Stomach (tissue), 4 donors: ENCODE data around the gene RUFY4.

Experiments used
- CTCF ChIP-seq, 7 experiments: fragments of 450-650 bp in 4 of 7; fragments of 200-600 bp in 3 of 7; sonication (generic) in 3 of 7; IDR thresholded peaks; one replicate each; pipeline ENCODE4 v1.5.1; 2016 to 2019; ENCODE audit warnings: antibody characterized with exemption in 7 of 7, control low read depth in 2 of 7, mild to moderate bottlenecking in 1 of 7
- EP300 ChIP-seq: sonication (generic); formaldehyde crosslinking; IDR thresholded peaks from one replicate; pipeline ENCODE4 v1.6.1; 2017; ENCODE audit warnings: antibody characterized with exemption
- POLR2A ChIP-seq, 4 donors: fragments of 450-650 bp; IDR thresholded peaks; one replicate each; pipeline ENCODE4 v1.6.1; 2016; ENCODE audit warnings: antibody characterized with exemption in 4 of 4, control low read depth in 2 of 4, mild to moderate bottlenecking in 1 of 4, moderate library complexity in 1 of 4
- POLR2AphosphoS5 ChIP-seq, 3 donors: sonication (generic); formaldehyde crosslinking; IDR thresholded peaks; one replicate each; pipeline ENCODE4 v1.6.1; 2016; ENCODE audit warnings: antibody characterized with exemption in 3 of 3

GRCh38 chr2:218086478-218086877, 17.4 kb downstream of the RUFY4 start:
- TF ChIP-seq EP300 (no peak), CTCF (IDR thresholded peaks at IDR 0.05) (no peak), POLR2A (IDR thresholded peaks at IDR 0.05) (no peak), POLR2AphosphoS5 (IDR thresholded peaks at IDR 0.05) (no peak)
